ENCODE data around the gene SMIM29.

Gene SMIM29

GRCh38 chr6:34285448-34286164 lies 36.8 kb upstream of the SMIM29 start:
- ATAC-seq (ENCODE audit: low read depth): no peak
- no peak overlapping the region for H3K4me3 ChIP-seq (ENCODE audit: severe bottlenecking)

GRCh38 chr6:34284563-34285447 lies 36.0 kb upstream of the SMIM29 start:
- peaks cover 35% of the 10 kb centered on the region; the same call in 1 of the 2 replicates for H3K36me3 ChIP-seq (ENCODE audit: low read depth)
- no peaks in the 10 kb centered on the region for H3K4me1 ChIP-seq (ENCODE audit: insufficient read depth, poor library complexity, severe bottlenecking)
- no peak overlapping the region for H3K4me3 ChIP-seq (ENCODE audit: severe bottlenecking)
- H3K27me3 ChIP-seq (ENCODE audit: insufficient read depth, poor library complexity, severe bottlenecking): no peaks in the 10 kb centered on the region
- no peak overlapping the region for H3K27ac ChIP-seq (ENCODE audit: poor library complexity, severe bottlenecking)
- DNase-seq (ENCODE audit: low spot score): no peak
- TF ChIP-seq CTCF (IDR thresholded peaks at IDR 0.05; ENCODE audit: poor library complexity, severe bottlenecking): no peak
- H3K9me3 ChIP-seq (ENCODE audit: severe bottlenecking): no peaks in the 10 kb centered on the region
- ATAC-seq (ENCODE audit: low read depth): no peak

More at GRCh38 chr6:34285448-34286164, 36.8 kb upstream of the SMIM29 start:
- H3K36me3 ChIP-seq (ENCODE audit: low read depth): peaks cover 35% of the 10 kb centered on the region; the same call in 1 of the 2 replicates
- no peaks in the 10 kb centered on the region for H3K9me3 ChIP-seq (ENCODE audit: severe bottlenecking)
- H3K27me3 ChIP-seq (ENCODE audit: insufficient read depth, poor library complexity, severe bottlenecking): no peaks in the 10 kb centered on the region
- H3K4me1 ChIP-seq (ENCODE audit: insufficient read depth, poor library complexity, severe bottlenecking): no peaks in the 10 kb centered on the region
- no peak for DNase-seq (ENCODE audit: low spot score)
- no peak overlapping the region for H3K27ac ChIP-seq (ENCODE audit: poor library complexity, severe bottlenecking)
- no peak for TF ChIP-seq CTCF (IDR thresholded peaks at IDR 0.05; ENCODE audit: poor library complexity, severe bottlenecking)

- H3K9me3 ChIP-seq (ENCODE audit: severe bottlenecking): no peaks in the 10 kb centered on the region
- ATAC-seq (ENCODE audit: low read depth): no peak
- H3K27ac ChIP-seq (ENCODE audit: poor library complexity, severe bottlenecking): no peak overlapping the region
- H3K36me3 ChIP-seq (ENCODE audit: low read depth): peaks cover 14% of the 10 kb centered on the region; the same call in 1 of the 2 replicates
- H3K4me1 ChIP-seq (ENCODE audit: insufficient read depth, poor library complexity, severe bottlenecking): no peaks in the 10 kb centered on the region
- no peak overlapping the region for H3K4me3 ChIP-seq (ENCODE audit: severe bottlenecking)
- TF ChIP-seq CTCF (IDR thresholded peaks at IDR 0.05; ENCODE audit: poor library complexity, severe bottlenecking): no peak
- no peak for DNase-seq (ENCODE audit: low spot score)
- no peaks in the 10 kb centered on the region for H3K27me3 ChIP-seq (ENCODE audit: insufficient read depth, poor library complexity, severe bottlenecking)
These were observed 33.0 kb upstream of the SMIM29 start for GRCh38 chr6:34281702-34282334.

- no peak for DNase-seq (ENCODE audit: low spot score)
- TF ChIP-seq CTCF (IDR thresholded peaks at IDR 0.05; ENCODE audit: poor library complexity, severe bottlenecking): no peak
- Histone ChIP-seq H3K27me3 (ENCODE audit: insufficient read depth, poor library complexity, severe bottlenecking) (no peaks in the 10 kb centered on the region), H3K36me3 (ENCODE audit: low read depth) (peaks cover 14% of the 10 kb centered on the region; the same call in 1 of the 2 replicates), H3K9me3 (ENCODE audit: severe bottlenecking) (no peaks in the 10 kb centered on the region), H3K27ac (ENCODE audit: poor library complexity, severe bottlenecking) (no peak overlapping the region), H3K4me1 (ENCODE audit: insufficient read depth, poor library complexity, severe bottlenecking) (no peaks in the 10 kb centered on the region), H3K4me3 (ENCODE audit: severe bottlenecking) (no peak overlapping the region)
- no peak for ATAC-seq (ENCODE audit: low read depth)
These were observed 31.4 kb upstream of the SMIM29 start for GRCh38 chr6:34280216-34280615.

Data from RWPE2 (cell line).